Suprapubic skin (tissue), 4 donors: Measurements from ENCODE around the gene SLC2A13. TPM values are rescaled to one million over a fixed set of nuclear protein-coding genes. Genes with fewer than 3 reads are reported as not detected.

Source experiments
- DNase-seq, 2 donors: peaks; one replicate each; pipeline ENCODE4 v3.0.0-alpha.2; 2019; ENCODE audit warnings: low spot score in 2 of 2
- H3K27ac ChIP-seq: fragments of 200-600 bp; sonication (generic); one replicate; pipeline ENCODE4 v1.5.1; 2019
- H3K27me3 ChIP-seq: fragments of 200-600 bp; sonication (generic); one replicate; pipeline ENCODE4 v1.5.1; 2019
- H3K36me3 ChIP-seq: fragments of 200-600 bp; sonication (generic); one replicate; pipeline ENCODE4 v1.5.1; 2019
- H3K4me1 ChIP-seq: fragments of 200-600 bp; sonication (generic); one replicate; pipeline ENCODE4 v1.5.1; 2019
- H3K4me3 ChIP-seq: fragments of 200-600 bp; sonication (generic); one replicate; pipeline ENCODE4 v1.5.1; 2019; ENCODE audit warnings: mild to moderate bottlenecking
- H3K9me3 ChIP-seq: fragments of 200-600 bp; sonication (generic); one replicate; pipeline ENCODE4 v1.5.1; 2019
- EP300 ChIP-seq: sonication (generic); formaldehyde crosslinking; IDR thresholded peaks from one replicate; pipeline ENCODE4 v1.6.1; 2017; ENCODE audit warnings: antibody characterized with exemption
- POLR2A ChIP-seq, 2 donors: fragments of 450-650 bp; IDR thresholded peaks; one replicate each; pipeline ENCODE4 v1.6.1; 2017; ENCODE audit warnings: antibody characterized with exemption in 2 of 2, mild to moderate bottlenecking in 2 of 2, moderate library complexity in 2 of 2
- POLR2AphosphoS5 ChIP-seq, 3 donors: sonication (generic); formaldehyde crosslinking; IDR thresholded peaks; one replicate each; pipeline ENCODE4 v1.6.1; 2017; ENCODE audit warnings: antibody characterized with exemption in 3 of 3
- WGBS: methylation state at CpG from one replicate; pipeline ENCODE4 v1.1.5; 2018; 5-methylcytosine and 5-hydroxymethylcytosine counted together
- total RNA-seq, 4 donors: library from RNA; depleted of rRNA; stranded (reverse); fragments of >200 nt; gene quantifications; one replicate each; pipeline ENCODE4 v1.1.0, GENCODE V29; 2016
- TF ChIP-seq, protein P1 (sequence below), 2 donors: fragments of 200-600 bp in 1 of 2; fragments of 450-650 bp in 1 of 2; sonication (generic) in 1 of 2; IDR thresholded peaks; one replicate each; pipeline ENCODE4 v1.5.1; 2016 to 2019; ENCODE audit warnings: antibody characterized with exemption in 2 of 2, mild to moderate bottlenecking in 1 of 2, moderate library complexity in 1 of 2

SLC2A13 gene
- total RNA-seq, 4 donors from 2014 or later = 10.4 to 14.1 (median 13.4) TPM

DNA sequence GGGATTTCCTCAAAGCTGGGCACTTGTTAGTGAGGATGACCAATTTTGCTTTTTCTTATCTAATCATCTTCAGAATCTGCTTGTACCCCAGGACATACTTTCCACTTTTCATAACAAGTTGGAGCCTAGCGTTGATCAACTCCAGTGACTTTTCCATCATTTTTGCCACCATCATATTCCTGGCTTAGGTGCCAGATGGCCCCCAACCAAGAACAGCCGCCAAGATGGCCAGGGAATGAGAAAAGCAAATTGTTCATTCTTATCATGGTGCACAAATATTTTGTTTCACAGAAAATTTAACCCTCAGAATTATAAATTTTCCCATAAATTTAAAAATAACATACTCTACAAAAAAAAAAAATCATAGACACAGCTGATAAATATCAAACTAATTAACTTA lies 37.5 kb downstream of the SLC2A13 start:
- DNase-seq = no peak
- WGBS = 93% methylated on average over 2 of the region's 2 CpGs
- H3K36me3 ChIP-seq = no peaks in the 10 kb centered on the region
- H3K4me1 ChIP-seq = no peaks in the 10 kb centered on the region
- H3K27me3 ChIP-seq = no peaks in the 10 kb centered on the region
- H3K9me3 ChIP-seq = no peaks in the 10 kb centered on the region
- TF ChIP-seq POLR2A (IDR thresholded peaks at IDR 0.05) (no peak), POLR2AphosphoS5 (IDR thresholded peaks at IDR 0.05) (no peak), EP300 (no peak)
- TF ChIP-seq, protein P1, sequence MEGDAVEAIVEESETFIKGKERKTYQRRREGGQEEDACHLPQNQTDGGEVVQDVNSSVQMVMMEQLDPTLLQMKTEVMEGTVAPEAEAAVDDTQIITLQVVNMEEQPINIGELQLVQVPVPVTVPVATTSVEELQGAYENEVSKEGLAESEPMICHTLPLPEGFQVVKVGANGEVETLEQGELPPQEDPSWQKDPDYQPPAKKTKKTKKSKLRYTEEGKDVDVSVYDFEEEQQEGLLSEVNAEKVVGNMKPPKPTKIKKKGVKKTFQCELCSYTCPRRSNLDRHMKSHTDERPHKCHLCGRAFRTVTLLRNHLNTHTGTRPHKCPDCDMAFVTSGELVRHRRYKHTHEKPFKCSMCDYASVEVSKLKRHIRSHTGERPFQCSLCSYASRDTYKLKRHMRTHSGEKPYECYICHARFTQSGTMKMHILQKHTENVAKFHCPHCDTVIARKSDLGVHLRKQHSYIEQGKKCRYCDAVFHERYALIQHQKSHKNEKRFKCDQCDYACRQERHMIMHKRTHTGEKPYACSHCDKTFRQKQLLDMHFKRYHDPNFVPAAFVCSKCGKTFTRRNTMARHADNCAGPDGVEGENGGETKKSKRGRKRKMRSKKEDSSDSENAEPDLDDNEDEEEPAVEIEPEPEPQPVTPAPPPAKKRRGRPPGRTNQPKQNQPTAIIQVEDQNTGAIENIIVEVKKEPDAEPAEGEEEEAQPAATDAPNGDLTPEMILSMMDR (IDR thresholded peaks at IDR 0.05) = no peak
- H3K27ac ChIP-seq = no peak overlapping the region
- no peak overlapping the region for H3K4me3 ChIP-seq

DNA sequence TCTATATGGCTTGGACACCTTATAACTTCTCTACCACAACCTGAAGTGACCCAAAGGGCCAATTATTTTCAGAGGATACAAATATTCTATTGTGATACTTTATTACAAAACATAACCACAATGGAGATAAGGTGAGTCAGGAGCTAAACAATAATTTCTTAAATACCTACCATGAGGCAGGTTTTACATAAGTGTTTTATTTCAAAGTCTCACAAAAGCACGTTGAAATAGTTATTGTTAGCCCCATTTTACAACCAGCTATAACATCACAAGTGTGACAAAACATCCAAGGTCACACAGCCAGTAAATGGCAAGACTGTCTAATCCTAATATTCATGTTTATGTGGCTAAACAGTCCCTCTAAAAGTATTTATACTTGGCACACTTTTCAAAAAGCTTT lies 40.2 kb downstream of the SLC2A13 start:
- Histone ChIP-seq H3K27me3 (no peaks in the 10 kb centered on the region), H3K4me1 (no peaks in the 10 kb centered on the region), H3K4me3 (no peak overlapping the region), H3K27ac (no peak overlapping the region), H3K9me3 (no peaks in the 10 kb centered on the region), H3K36me3 (no peaks in the 10 kb centered on the region)
- TF ChIP-seq POLR2AphosphoS5 (IDR thresholded peaks at IDR 0.05) = no peak
- 46% methylated on average over 1 of the region's 1 CpG for WGBS
- no peak for DNase-seq

- Histone ChIP-seq H3K27ac (no peak overlapping the region), H3K27me3 (no peaks in the 10 kb centered on the region), H3K36me3 (no peaks in the 10 kb centered on the region), H3K9me3 (no peaks in the 10 kb centered on the region), H3K4me1 (no peaks in the 10 kb centered on the region), H3K4me3 (no peak overlapping the region)
- WGBS = 31% methylated on average over 5 of the region's 5 CpGs
- no peak for TF ChIP-seq POLR2AphosphoS5 (IDR thresholded peaks at IDR 0.05)
- no peak for TF ChIP-seq EP300
- TF ChIP-seq POLR2A (IDR thresholded peaks at IDR 0.05) = no peak
- TF ChIP-seq, protein P1 (IDR thresholded peaks at IDR 0.05) = no peak
- no peak for DNase-seq
These were observed 42.5 kb downstream of the SLC2A13 start for GRCh38 chr12:40063414-40063813.

DNA sequence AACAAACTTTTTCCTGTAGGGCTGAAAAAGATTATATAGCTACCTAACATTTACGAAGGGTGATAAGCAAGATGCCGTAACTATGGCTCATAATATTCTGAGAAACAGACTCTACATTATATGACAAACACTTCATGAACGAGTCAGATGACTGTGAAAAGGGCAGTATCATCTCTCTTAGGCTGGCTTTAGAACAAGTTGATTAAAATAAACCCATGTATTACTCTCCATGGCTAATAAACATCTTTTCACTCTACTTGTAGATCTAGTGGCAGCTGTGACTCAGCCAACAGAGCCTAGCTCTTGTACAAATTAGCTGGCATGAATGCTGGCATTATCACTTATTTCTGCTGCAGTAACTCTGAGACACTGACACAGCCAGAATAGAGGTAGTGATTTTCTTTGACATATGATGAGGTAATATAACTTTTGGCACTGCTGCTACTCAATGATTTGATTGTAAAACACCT lies 47.1 kb downstream of the SLC2A13 start:
- WGBS = 67% methylated on average over 3 of the region's 3 CpGs
- H3K9me3 ChIP-seq = no peaks in the 10 kb centered on the region
- no peaks in the 10 kb centered on the region for H3K36me3 ChIP-seq
- peaks cover 11% of the 10 kb centered on the region for H3K4me1 ChIP-seq
- H3K27me3 ChIP-seq = no peaks in the 10 kb centered on the region
- H3K4me3 ChIP-seq = no peak overlapping the region
- TF ChIP-seq, protein P1 (IDR thresholded peaks at IDR 0.05) = no peak
- TF ChIP-seq POLR2A (IDR thresholded peaks at IDR 0.05) (no peak), POLR2AphosphoS5 (IDR thresholded peaks at IDR 0.05) (no peak), EP300 (no peak)
- no peak overlapping the region for H3K27ac ChIP-seq
- no peak for DNase-seq

DNA sequence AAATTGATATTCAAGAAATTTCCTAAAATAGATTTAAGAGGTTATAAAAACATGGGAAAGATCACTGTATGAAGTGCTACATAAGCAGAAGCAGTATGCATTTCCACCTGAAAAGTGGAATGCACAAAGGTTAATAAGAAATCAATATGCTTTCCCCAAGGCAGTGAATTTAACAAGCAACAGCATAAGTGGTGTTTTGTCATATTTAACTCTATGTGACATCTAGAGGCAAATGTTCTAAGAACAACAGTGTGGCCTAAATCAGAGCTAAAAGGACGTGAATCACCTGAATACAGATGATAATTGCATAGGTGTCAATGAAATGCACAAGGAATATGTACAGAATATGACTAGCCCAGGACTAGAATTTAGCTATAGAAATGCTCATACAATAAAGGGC lies 49.5 kb downstream of the SLC2A13 start:
- DNase-seq = no peak
- no peak overlapping the region for H3K4me3 ChIP-seq
- no peak overlapping the region for H3K27ac ChIP-seq
- WGBS = 90% methylated on average over 1 of the region's 1 CpG
- no peaks in the 10 kb centered on the region for H3K36me3 ChIP-seq
- TF ChIP-seq EP300 = no peak
- peaks cover 11% of the 10 kb centered on the region for H3K4me1 ChIP-seq
- H3K27me3 ChIP-seq = no peaks in the 10 kb centered on the region
- H3K9me3 ChIP-seq = no peaks in the 10 kb centered on the region

DNA sequence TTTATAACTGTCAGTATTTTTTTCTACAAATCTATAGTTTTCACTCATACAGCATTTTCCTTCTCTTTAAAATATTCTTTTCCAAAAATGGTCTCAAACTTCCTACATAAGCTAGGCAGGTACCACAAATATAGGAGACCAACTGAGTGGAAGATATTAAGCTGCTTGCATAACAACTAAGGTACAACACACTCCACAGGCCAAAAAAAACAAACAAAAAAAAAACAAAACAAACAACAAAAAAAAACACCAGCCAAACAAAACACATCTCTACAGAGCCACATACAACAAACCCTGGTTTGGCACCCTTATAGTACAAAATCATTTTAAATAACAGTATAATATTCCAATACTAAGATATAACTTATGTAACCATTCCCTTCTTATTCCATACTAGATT lies 50.1 kb downstream of the SLC2A13 start:
- Histone ChIP-seq H3K9me3 (no peaks in the 10 kb centered on the region), H3K4me1 (peaks cover 11% of the 10 kb centered on the region), H3K36me3 (no peaks in the 10 kb centered on the region), H3K4me3 (no peak overlapping the region), H3K27me3 (no peaks in the 10 kb centered on the region), H3K27ac (no peak overlapping the region)
- TF ChIP-seq, protein P1 (IDR thresholded peaks at IDR 0.05) = no peak
- TF ChIP-seq POLR2AphosphoS5 (IDR thresholded peaks at IDR 0.05) = no peak
- no peak for TF ChIP-seq POLR2A (IDR thresholded peaks at IDR 0.05)
- TF ChIP-seq EP300 = no peak
- no peak for DNase-seq
